Progenitor cell of endocrine pancreas (in vitro differentiated cells): ENCODE measurements around the gene ZBTB18. TPM values are rescaled to one million over a fixed set of nuclear protein-coding genes. Genes with fewer than 3 reads are reported as not detected.
"Not testable (repeated sequence)": the region's sequence is repeated elsewhere in the genome, so short reads cannot be mapped to it uniquely, and the experiment has no call there.

ENCODE experiments used
- DNase-seq: peaks from one replicate; pipeline ENCODE4 v3.0.0; 2021; ENCODE audit warnings: low spot score; ENCODE audit not compliant: unreplicated experiment
- H3K27ac Mint-ChIP-seq: 2 replicates; pipeline ENCODE4 v1.8.0; 2021; ENCODE audit warnings: mild to moderate bottlenecking, moderate library complexity, mixed read lengths
- H3K27me3 Mint-ChIP-seq: 2 replicates; pipeline ENCODE4 v1.8.0; 2021; ENCODE audit warnings: mixed read lengths
- H3K36me3 Mint-ChIP-seq: 2 replicates; pipeline ENCODE4 v1.8.0; 2022; ENCODE audit warnings: mixed read lengths; ENCODE audit not compliant: insufficient read depth
- H3K4me1 Mint-ChIP-seq: 2 replicates; pipeline ENCODE4 v1.8.0; 2021; ENCODE audit warnings: low read depth, mixed read lengths
- H3K4me3 Mint-ChIP-seq: 2 replicates; pipeline ENCODE4 v1.8.0; 2021; ENCODE audit warnings: low read depth, mild to moderate bottlenecking, moderate library complexity, mixed read lengths
- H3K9me3 Mint-ChIP-seq: 2 replicates; pipeline ENCODE4 v1.8.0; 2021; ENCODE audit warnings: low read depth, mixed read lengths
- total RNA-seq: library from RNA; stranded (reverse); gene quantifications from 2 replicates; pipeline ENCODE4 v1.2.1, GENCODE V29; 2021
- TF ChIP-seq, protein P1 (sequence below): fragments of 200-600 bp; sonication (generic); IDR thresholded peaks from one replicate; pipeline ENCODE4 v1.5.0; 2021; ENCODE audit warnings: antibody characterized with exemption, mild to moderate bottlenecking; ENCODE audit not compliant: unreplicated experiment

ZBTB18 gene
- total RNA-seq, 1 donor from 2014 or later, result 32.3 TPM

DNA sequence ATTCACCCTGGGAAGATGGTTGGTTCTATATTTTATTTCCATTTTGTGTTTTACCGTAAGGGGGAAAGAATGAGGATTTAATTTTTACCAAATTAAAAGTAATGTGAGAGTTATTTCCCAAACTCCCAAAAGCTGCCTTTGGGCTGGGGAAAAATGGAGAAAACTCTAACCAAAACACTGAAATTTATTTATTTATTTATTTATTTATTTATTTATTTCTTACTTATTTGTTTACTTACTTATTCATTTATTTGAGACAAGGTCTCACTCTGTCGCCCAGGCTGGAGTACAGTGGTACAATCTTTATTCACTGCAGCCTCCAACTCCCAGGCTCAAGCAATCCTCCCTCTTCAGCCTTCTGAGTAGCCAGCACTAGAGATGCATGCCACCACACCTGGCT lies 38.0 kb upstream of the ZBTB18 start:
- H3K4me1 Mint-ChIP-seq, result peaks cover 7% of the 10 kb centered on the region
- no peaks in the 10 kb centered on the region for H3K9me3 Mint-ChIP-seq
- DNase-seq, result no peak
- no peaks in the 10 kb centered on the region for H3K36me3 Mint-ChIP-seq
- no peak overlapping the region for H3K4me3 Mint-ChIP-seq
- TF ChIP-seq, protein P1, sequence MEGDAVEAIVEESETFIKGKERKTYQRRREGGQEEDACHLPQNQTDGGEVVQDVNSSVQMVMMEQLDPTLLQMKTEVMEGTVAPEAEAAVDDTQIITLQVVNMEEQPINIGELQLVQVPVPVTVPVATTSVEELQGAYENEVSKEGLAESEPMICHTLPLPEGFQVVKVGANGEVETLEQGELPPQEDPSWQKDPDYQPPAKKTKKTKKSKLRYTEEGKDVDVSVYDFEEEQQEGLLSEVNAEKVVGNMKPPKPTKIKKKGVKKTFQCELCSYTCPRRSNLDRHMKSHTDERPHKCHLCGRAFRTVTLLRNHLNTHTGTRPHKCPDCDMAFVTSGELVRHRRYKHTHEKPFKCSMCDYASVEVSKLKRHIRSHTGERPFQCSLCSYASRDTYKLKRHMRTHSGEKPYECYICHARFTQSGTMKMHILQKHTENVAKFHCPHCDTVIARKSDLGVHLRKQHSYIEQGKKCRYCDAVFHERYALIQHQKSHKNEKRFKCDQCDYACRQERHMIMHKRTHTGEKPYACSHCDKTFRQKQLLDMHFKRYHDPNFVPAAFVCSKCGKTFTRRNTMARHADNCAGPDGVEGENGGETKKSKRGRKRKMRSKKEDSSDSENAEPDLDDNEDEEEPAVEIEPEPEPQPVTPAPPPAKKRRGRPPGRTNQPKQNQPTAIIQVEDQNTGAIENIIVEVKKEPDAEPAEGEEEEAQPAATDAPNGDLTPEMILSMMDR, result no peak
- H3K27ac Mint-ChIP-seq, result no peak overlapping the region
- H3K27me3 Mint-ChIP-seq, result peaks cover 15% of the 10 kb centered on the region

DNA sequence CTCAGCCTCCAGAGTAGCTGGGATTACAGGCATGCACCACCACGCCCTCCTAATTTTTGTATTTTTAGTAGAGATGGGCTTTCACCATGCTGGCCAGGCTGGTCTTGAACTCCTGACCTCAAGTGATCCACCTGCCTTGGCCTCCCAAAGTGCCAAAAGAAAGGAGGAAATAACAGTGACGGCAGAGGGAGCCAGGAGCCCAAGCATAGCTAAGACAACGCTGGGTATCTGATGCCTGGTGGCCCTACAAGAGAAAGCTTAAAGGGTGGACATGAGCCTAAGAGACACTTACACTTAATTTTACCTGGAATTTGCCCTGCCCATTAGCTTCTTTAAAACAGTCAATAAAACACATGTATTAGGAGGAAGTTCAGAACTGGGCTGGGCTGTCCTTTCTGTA lies 36.2 kb upstream of the ZBTB18 start:
- H3K4me1 Mint-ChIP-seq, H3K9me3 Mint-ChIP-seq, H3K36me3 Mint-ChIP-seq, H3K4me3 Mint-ChIP-seq, DNase-seq, H3K27ac Mint-ChIP-seq: not testable (repeated sequence)
- H3K27me3 Mint-ChIP-seq, result peaks cover 15% of the 10 kb centered on the region

DNA sequence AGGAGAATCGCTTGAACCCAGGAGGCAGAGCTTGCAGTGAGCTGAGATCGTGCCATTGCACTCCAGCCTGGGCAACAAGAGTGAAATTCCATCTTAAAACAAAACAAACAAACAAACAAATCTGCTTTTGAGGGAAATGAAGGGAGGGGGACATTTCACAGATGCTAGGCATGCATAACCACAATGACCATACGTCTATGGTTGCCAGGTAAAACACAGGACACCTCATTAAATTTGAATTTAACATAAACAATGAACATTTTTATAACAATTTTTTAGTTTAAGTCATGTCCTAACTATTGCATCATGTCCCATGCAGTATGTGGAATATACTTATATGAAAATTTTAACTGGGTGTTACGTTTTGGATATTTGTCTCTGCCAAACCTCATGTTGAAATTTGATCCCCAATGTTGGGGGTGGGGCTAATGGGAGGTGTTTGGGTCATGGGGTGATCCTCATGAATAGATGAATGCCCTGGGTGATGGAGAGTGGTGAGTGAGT lies 31.0 kb upstream of the ZBTB18 start:
- no peak for DNase-seq
- Mint-ChIP-seq H3K9me3 (peaks cover 3% of the 10 kb centered on the region), H3K4me3 (no peak overlapping the region), H3K36me3 (no peaks in the 10 kb centered on the region), H3K27ac (no peak overlapping the region), H3K4me1 (peaks cover 8% of the 10 kb centered on the region), H3K27me3 (peaks cover 18% of the 10 kb centered on the region)
- TF ChIP-seq, protein P1, result no peak

DNA sequence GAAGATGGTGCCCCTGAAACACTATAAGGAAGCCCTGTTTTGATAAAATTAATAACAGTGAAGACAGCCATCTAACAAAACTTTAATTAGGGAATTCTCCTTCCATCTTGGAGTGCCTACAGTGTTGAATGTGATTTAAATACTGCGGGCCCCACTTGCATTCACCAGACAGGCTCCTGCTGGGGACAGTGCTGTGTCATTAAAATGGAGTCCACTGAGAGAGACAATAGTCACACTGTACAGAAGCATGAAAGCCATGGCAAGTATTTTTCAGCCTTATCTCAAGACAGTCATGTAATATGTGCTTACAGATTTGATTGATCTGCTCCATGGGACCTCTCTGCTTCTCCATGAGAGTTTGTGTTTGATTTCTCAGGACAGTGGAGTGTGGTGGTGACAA lies 29.7 kb upstream of the ZBTB18 start:
- peaks cover 8% of the 10 kb centered on the region for H3K4me1 Mint-ChIP-seq
- peaks cover 3% of the 10 kb centered on the region for H3K9me3 Mint-ChIP-seq
- peaks cover 16% of the 10 kb centered on the region for H3K27me3 Mint-ChIP-seq
- no peaks in the 10 kb centered on the region for H3K36me3 Mint-ChIP-seq
- no peak for DNase-seq
- no peak overlapping the region for H3K4me3 Mint-ChIP-seq
- H3K27ac Mint-ChIP-seq, result no peak overlapping the region
- TF ChIP-seq, protein P1, result no peak

DNA sequence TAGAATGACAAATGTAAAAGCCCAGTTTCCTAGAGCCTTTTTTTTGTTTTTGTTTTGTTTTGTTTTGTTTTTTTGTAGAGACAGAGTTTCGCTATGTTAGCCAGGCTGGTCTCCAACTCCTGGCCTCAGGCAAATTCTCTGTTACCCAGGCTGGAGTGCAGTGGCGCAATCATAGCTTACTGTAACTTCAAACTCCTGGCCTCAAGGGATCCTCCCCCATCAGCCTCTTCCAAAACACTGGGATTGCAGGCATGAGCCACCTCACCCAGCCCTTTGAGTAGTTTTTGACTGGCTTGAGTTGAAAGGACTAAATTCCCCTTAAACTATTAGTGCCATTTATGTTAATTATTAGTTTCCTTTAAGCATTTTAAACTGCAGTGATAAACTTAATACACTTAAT lies 28.8 kb upstream of the ZBTB18 start:
- TF ChIP-seq, protein P1, result no peak
- Mint-ChIP-seq H3K9me3 (peaks cover 3% of the 10 kb centered on the region), H3K36me3 (no peaks in the 10 kb centered on the region), H3K4me1 (peaks cover 8% of the 10 kb centered on the region), H3K27ac (no peak overlapping the region), H3K4me3 (no peak overlapping the region), H3K27me3 (peaks cover 22% of the 10 kb centered on the region)
- DNase-seq, result no peak

DNA sequence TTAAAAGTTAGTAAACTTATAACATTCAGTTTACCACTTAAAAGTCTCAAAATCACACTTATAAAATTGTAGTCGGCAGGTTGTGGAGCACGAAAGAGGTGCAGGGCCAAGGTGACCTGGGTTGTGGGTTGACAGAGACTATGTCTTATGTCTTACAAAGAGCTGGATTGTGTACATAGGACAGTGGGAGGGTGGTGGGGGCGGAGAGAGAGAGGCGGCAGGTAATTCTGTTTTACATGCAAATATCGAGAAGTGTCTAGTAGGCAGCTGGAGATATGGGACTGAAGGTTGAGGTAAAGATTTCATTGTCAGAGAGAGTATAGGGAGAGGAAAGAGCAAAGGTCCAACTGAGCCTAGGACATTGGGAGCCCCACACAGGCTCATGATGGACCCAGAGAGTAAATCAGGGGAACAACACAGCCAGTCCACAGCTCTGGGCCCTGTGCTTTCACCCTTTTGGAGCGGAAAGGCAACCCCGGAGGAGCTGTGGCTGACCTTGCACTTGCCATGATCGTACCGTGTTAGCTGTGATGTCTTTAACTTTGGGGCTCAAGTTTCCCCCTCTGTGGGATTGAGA lies 28.1 kb upstream of the ZBTB18 start:
- H3K4me1 Mint-ChIP-seq, result peaks cover 8% of the 10 kb centered on the region
- peaks cover 26% of the 10 kb centered on the region for H3K27me3 Mint-ChIP-seq
- no peak for DNase-seq
- TF ChIP-seq, protein P1, result no peak
- no peaks in the 10 kb centered on the region for H3K36me3 Mint-ChIP-seq
- no peak overlapping the region for H3K27ac Mint-ChIP-seq
- peaks cover 3% of the 10 kb centered on the region for H3K9me3 Mint-ChIP-seq
- no peak overlapping the region for H3K4me3 Mint-ChIP-seq
